ENCODE measurements around the gene CLCN4. TPM values are rescaled to one million over a fixed set of nuclear protein-coding genes. Genes with fewer than 3 reads are reported as not detected.

CLCN4 gene
- total and polyA plus RNA-seq, 10 of the 15 experiments (the other 5 are each of a cell fraction or from before 2014, with no cell fraction given), result 0.90 to 6.9 (median 2.9) TPM

DNA sequence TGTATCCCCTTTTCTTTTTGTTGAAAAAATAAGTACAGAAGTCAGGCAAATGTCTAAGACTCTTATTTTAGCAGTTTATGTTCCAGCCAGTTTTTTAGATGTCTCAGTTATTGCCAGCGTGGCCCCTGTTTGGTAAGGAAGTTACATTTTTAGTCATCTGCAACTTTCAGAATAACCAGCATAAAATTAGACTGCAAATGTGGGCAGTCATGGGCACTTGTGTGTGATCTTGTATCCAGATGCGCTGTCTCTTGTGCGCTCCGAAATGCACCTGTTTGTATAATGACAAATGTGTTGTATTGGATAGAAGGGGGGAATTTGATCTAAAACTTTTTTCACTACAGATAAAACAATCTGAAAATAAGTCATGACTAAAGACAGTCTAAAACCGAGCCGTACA is 44.3 kb upstream of the CLCN4 start (continued):
- no peak for TF ChIP-seq TAF1 (IDR thresholded peaks at IDR 0.05; ENCODE audit: borderline replicate concordance, low read depth, low read length)
- no peak for TF ChIP-seq SRF (IDR thresholded peaks at IDR 0.05; ENCODE audit: low read depth in 2 of 2, low read length in 2 of 2)
- TF ChIP-seq, protein P1, sequence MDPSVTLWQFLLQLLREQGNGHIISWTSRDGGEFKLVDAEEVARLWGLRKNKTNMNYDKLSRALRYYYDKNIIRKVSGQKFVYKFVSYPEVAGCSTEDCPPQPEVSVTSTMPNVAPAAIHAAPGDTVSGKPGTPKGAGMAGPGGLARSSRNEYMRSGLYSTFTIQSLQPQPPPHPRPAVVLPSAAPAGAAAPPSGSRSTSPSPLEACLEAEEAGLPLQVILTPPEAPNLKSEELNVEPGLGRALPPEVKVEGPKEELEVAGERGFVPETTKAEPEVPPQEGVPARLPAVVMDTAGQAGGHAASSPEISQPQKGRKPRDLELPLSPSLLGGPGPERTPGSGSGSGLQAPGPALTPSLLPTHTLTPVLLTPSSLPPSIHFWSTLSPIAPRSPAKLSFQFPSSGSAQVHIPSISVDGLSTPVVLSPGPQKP (IDR thresholded peaks at IDR 0.05; ENCODE audit: low read depth, low read length), result no peak
- no peak for TF ChIP-seq NFYA (IDR thresholded peaks at IDR 0.05; ENCODE audit: borderline replicate concordance, low read depth, low read length)
- TF ChIP-seq IKZF1 (conservative IDR thresholded peaks at IDR 0.05), result peak; percentile 31; the same call in 1 of the 2 replicates
- TF ChIP-seq, protein P2, sequence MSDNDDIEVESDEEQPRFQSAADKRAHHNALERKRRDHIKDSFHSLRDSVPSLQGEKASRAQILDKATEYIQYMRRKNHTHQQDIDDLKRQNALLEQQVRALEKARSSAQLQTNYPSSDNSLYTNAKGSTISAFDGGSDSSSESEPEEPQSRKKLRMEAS (IDR thresholded peaks at IDR 0.05; ENCODE audit: low read depth, low read length), result no peak
- TF ChIP-seq JUND (IDR thresholded peaks at IDR 0.05; ENCODE audit: low read depth, low read length), result 0 out of 2 replicates have a peak, but pooled peaks have one; percentile 11
- peak; percentile 22; the same call in 1 of the 2 replicates for TF ChIP-seq PAX5 (IDR thresholded peaks at IDR 0.05; ENCODE audit: borderline replicate concordance, low read depth, low read length)
- TF ChIP-seq CHD4 (IDR thresholded peaks at IDR 0.05), result no peak
- TF ChIP-seq, protein P3, sequence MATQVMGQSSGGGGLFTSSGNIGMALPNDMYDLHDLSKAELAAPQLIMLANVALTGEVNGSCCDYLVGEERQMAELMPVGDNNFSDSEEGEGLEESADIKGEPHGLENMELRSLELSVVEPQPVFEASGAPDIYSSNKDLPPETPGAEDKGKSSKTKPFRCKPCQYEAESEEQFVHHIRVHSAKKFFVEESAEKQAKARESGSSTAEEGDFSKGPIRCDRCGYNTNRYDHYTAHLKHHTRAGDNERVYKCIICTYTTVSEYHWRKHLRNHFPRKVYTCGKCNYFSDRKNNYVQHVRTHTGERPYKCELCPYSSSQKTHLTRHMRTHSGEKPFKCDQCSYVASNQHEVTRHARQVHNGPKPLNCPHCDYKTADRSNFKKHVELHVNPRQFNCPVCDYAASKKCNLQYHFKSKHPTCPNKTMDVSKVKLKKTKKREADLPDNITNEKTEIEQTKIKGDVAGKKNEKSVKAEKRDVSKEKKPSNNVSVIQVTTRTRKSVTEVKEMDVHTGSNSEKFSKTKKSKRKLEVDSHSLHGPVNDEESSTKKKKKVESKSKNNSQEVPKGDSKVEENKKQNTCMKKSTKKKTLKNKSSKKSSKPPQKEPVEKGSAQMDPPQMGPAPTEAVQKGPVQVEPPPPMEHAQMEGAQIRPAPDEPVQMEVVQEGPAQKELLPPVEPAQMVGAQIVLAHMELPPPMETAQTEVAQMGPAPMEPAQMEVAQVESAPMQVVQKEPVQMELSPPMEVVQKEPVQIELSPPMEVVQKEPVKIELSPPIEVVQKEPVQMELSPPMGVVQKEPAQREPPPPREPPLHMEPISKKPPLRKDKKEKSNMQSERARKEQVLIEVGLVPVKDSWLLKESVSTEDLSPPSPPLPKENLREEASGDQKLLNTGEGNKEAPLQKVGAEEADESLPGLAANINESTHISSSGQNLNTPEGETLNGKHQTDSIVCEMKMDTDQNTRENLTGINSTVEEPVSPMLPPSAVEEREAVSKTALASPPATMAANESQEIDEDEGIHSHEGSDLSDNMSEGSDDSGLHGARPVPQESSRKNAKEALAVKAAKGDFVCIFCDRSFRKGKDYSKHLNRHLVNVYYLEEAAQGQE (IDR thresholded peaks at IDR 0.05; ENCODE audit: low read depth, low read length), result no peak
- 0 out of 2 replicates have a peak, but pooled peaks have one; percentile 15 for TF ChIP-seq NR2F1 (conservative IDR thresholded peaks at IDR 0.05)
- TF ChIP-seq RFX5 (IDR thresholded peaks at IDR 0.05; ENCODE audit: low read depth, low read length), result no peak
- TF ChIP-seq, protein P4, sequence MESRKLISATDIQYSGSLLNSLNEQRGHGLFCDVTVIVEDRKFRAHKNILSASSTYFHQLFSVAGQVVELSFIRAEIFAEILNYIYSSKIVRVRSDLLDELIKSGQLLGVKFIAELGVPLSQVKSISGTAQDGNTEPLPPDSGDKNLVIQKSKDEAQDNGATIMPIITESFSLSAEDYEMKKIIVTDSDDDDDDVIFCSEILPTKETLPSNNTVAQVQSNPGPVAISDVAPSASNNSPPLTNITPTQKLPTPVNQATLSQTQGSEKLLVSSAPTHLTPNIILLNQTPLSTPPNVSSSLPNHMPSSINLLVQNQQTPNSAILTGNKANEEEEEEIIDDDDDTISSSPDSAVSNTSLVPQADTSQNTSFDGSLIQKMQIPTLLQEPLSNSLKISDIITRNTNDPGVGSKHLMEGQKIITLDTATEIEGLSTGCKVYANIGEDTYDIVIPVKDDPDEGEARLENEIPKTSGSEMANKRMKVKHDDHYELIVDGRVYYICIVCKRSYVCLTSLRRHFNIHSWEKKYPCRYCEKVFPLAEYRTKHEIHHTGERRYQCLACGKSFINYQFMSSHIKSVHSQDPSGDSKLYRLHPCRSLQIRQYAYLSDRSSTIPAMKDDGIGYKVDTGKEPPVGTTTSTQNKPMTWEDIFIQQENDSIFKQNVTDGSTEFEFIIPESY (IDR thresholded peaks at IDR 0.05), result no peak
- TF ChIP-seq, protein P5, sequence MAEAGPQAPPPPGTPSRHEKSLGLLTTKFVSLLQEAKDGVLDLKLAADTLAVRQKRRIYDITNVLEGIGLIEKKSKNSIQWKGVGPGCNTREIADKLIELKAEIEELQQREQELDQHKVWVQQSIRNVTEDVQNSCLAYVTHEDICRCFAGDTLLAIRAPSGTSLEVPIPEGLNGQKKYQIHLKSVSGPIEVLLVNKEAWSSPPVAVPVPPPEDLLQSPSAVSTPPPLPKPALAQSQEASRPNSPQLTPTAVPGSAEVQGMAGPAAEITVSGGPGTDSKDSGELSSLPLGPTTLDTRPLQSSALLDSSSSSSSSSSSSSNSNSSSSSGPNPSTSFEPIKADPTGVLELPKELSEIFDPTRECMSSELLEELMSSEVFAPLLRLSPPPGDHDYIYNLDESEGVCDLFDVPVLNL (IDR thresholded peaks at IDR 0.05; ENCODE audit: low read depth, low read length), result no peak
- TF ChIP-seq, protein P6, sequence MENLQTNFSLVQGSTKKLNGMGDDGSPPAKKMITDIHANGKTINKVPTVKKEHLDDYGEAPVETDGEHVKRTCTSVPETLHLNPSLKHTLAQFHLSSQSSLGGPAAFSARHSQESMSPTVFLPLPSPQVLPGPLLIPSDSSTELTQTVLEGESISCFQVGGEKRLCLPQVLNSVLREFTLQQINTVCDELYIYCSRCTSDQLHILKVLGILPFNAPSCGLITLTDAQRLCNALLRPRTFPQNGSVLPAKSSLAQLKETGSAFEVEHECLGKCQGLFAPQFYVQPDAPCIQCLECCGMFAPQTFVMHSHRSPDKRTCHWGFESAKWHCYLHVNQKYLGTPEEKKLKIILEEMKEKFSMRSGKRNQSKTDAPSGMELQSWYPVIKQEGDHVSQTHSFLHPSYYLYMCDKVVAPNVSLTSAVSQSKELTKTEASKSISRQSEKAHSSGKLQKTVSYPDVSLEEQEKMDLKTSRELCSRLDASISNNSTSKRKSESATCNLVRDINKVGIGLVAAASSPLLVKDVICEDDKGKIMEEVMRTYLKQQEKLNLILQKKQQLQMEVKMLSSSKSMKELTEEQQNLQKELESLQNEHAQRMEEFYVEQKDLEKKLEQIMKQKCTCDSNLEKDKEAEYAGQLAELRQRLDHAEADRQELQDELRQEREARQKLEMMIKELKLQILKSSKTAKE (IDR thresholded peaks at IDR 0.05; ENCODE audit: low read depth, poor library complexity, severe bottlenecking), result peak; percentile 68
- no peak for TF ChIP-seq RB1 (IDR thresholded peaks at IDR 0.05; ENCODE audit: borderline replicate concordance)

Measured in GM12878 (cell line).